D721Med (cell line): ENCODE results near the gene ZDHHC3.

ENCODE experiments used
- DNase-seq: peaks from one replicate; pipeline ENCODE4 v3.0.0; 2011; ENCODE audit warnings: low spot score; ENCODE audit not compliant: insufficient read length
- FAIRE-seq: peaks from 2 replicates; lab custom pipeline; 2011; peaks lifted over from hg19 to GRCh38; lab: Jason Lieb, UNC
- TF ChIP-seq, protein P1 (sequence below): IDR thresholded peaks from 2 replicates; pipeline ENCODE4 v1.5.1; 2012; ENCODE audit warnings: mild to moderate bottlenecking, control low read depth; ENCODE audit not compliant: insufficient read depth; ENCODE audit errors: missing control alignments

The ZDHHC3 gene

DNA sequence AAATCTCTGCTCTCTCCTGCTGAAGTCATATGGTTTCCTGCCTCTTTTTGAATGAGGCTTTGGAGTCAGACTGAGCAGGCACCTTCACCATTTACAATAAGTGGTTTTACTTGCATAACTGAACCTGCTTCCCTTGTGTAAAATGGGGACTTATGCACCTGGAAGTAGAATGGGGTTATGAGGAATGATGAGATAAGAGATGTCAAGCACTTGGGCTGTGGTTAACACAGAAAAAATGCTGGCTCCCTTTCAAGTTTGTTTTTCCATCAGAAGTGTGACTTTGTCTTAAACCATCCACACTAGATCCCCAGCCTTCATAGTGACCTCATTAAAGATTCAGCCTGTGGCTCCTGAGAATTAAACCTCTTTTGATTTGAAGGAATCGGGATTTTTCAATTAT lies 5.2 kb upstream of the ZDHHC3 start:
- TF ChIP-seq, protein P1, sequence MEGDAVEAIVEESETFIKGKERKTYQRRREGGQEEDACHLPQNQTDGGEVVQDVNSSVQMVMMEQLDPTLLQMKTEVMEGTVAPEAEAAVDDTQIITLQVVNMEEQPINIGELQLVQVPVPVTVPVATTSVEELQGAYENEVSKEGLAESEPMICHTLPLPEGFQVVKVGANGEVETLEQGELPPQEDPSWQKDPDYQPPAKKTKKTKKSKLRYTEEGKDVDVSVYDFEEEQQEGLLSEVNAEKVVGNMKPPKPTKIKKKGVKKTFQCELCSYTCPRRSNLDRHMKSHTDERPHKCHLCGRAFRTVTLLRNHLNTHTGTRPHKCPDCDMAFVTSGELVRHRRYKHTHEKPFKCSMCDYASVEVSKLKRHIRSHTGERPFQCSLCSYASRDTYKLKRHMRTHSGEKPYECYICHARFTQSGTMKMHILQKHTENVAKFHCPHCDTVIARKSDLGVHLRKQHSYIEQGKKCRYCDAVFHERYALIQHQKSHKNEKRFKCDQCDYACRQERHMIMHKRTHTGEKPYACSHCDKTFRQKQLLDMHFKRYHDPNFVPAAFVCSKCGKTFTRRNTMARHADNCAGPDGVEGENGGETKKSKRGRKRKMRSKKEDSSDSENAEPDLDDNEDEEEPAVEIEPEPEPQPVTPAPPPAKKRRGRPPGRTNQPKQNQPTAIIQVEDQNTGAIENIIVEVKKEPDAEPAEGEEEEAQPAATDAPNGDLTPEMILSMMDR = no peak
- FAIRE-seq = no peak
- DNase-seq = no peak

DNA sequence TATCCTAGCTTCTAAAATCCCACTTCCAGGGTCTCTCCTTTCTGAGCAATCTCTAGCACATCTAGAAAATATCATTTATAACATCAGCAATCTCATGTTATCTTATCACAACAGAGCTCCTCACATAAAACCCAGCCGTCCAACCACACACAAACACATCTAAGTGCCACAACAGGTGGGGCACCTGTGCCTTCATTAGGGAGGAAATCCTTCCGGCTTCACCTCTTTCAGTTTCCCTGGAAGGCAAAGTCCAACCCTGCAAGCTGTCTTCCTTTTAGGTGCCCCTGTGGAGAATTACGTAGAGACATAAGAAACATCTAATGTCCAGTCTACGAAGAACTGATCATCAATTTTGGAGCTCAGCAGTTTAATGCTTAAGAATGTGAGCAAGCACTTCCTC lies 1.6 kb downstream of the ZDHHC3 start:
- FAIRE-seq (no peak), DNase-seq (no peak)
- TF ChIP-seq, protein P1 = no peak

DNA sequence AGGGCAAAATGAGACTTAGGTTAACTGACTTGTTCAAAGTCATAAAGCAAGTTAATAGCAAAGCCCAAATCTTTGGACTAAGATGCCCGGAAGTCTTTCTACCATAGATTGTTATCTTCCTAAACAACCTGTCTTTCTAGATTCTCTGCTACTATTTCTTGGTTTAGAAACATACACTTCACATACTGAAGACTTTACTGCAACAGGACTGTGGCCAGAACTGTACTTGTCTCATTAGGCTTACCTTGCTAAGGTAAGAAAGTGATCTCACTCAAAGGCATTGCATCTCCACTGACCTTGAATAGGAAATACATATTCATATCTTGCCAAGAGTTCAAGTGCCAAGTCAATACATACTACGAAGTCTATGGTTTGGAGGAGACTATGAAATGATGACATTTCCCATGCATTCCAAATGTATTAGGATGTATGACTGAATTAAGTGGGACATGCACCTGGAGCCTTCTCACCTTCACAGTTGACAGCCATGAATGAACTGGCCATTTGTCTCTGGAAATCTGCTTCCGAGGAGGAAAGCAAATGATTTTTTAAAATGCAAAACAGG lies 5.0 kb downstream of the ZDHHC3 start:
- DNase-seq = no peak
- no peak for FAIRE-seq
- TF ChIP-seq, protein P1 = no peak

DNA sequence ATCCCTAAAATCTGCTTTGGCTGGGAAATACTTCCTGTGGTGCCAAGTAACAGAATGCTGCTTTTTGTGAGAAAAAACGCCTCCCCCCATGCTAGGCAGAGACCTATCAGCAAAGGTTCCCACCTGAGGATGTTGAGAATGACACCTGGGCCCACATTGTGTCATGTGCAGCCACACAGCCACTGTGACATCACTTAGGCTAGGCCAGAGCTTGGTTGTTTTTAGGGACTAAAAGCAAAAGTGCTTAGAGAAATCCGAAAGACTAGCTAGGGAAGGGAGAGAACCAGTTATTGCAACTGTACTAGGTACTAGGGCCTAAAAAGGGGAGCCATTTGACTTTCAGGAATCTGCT lies 6.2 kb downstream of the ZDHHC3 start:
- FAIRE-seq (no peak), DNase-seq (no peak)
- TF ChIP-seq, protein P1 = no peak

DNA sequence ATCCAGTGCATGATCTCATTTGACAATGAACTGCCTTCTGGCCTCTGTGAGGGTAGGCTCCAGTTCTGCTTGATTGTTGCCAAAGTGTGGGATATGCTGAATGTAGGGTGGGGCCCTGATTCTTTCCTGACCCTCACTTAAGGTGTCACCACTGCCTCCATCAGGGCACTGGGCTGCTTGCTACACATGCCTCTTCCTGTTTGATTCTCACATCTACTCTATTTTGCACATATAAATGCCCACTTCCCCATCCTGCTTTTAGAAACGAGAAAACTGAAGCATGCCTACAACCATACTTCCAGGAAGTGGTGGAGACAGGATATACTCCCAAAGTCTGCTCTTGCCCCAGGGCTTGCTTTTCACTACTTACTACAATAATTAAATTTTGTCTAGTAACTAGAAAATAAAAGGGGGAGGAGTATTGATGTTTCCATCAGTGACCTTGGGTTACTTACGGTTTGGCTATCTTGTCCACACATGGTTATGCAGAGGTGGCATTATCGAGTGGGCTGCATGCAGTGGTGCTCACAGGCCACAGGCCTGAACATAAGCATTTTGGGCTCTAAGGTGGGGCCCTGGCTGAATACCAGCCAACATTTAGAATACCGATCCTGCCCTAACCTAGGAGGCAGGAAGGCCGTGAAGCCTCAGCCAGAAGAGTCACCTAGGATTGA lies 6.7 kb downstream of the ZDHHC3 start:
- TF ChIP-seq, protein P1 = no peak
- DNase-seq = no peak
- FAIRE-seq = no peak

DNA sequence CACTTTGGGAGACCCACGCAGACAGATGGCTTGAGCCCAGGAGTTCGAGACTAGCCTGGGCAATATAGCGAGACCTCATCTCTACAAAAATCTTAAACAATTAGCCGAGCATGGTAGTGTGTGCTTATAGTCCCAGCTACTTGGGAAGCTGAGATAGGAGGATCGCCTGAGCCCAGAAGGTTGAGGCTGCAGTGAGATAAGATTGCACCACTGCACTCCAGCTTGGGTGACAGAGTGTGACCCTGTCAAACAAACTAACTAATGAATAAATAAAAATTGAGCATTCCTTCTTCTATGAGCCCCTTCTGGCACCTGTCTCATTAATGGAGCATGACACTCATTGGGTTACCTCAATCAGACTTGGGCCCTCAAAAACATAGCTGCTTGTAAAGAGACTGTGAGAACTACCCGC lies 7.5 kb downstream of the ZDHHC3 start:
- no peak for DNase-seq
- TF ChIP-seq, protein P1 = no peak
- FAIRE-seq = no peak

DNA sequence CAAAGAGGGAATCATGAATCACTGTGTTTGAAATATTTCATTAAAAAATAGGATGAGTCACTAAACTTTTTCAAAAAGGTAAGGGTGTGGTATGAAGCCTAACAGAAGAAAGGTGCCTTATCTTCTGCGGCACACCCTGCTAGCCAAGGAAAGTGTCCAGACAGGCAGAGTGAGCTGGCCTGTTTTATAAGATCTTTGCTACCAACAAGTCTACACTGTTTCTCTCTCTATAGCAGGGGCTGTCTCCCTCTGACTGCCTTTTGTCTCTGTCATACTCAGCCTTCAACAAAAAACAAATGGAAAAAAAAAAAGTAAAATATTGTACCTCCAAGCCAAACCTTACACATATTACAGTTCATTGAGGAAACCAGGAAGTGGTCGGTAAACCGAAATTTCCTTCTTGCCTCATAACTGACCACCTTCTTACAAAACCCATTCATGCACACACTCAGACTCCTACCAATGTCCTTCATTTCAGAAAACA lies 9.1 kb downstream of the ZDHHC3 start:
- FAIRE-seq = no peak
- DNase-seq = no peak
- TF ChIP-seq, protein P1 = no peak
